ENCODE measurements around the gene PADI1. TPM values are rescaled to one million over a fixed set of nuclear protein-coding genes. Genes with fewer than 3 reads are reported as not detected.
A peak's percentile ranks its signal among the peaks of the same experiment; 100 is the strongest.

PADI1 gene
- total RNA-seq, 1 experiment from 2014 or later = 0.37 TPM

- Histone ChIP-seq H3K4me3 (replicated peaks in 1 of 2; ENCODE audit: low read depth in 1 of 2, low read length in 2 of 2) (no peak overlapping the region), H3K9me3 (ENCODE audit: control insufficient read depth in 1 of 2, insufficient read depth in 1 of 2, low read depth in 1 of 2, low read length in 2 of 2) (no peaks in the 10 kb centered on the region), H3K9me2 (ENCODE audit: insufficient read depth) (no peaks in the 10 kb centered on the region), H3K4me1 (ENCODE audit: control insufficient read depth in 1 of 2, insufficient read depth in 2 of 2, low read length in 2 of 2) (peaks cover 0 to 4% of the 10 kb centered on the region in 2 experiments; a peak in 1 of 4 replicates), H3K36me3 (ENCODE audit: control insufficient read depth in 1 of 2, insufficient read depth in 2 of 2, low read length in 2 of 2) (no peaks in the 10 kb centered on the region), H3K9ac (ENCODE audit: low read length) (no peak overlapping the region), H2AFZ (ENCODE audit: low read depth, low read length, poor library complexity, severe bottlenecking) (peak overlapping the region; percentile 3), H3K79me2 (ENCODE audit: insufficient read depth, low read length) (no peaks in the 10 kb centered on the region), H3K27me3 (ENCODE audit: insufficient read depth, low read length) (no peaks in the 10 kb centered on the region), H3K27ac (ENCODE audit: low read depth, low read length) (no peak overlapping the region), H3K4me2 (ENCODE audit: low read length) (no peak overlapping the region), H4K20me1 (ENCODE audit: insufficient read depth) (no peaks in the 10 kb centered on the region)
- DNase-seq (ENCODE audit: low read depth, low spot score) = no peak
- intact Hi-C loops (cut with micrococcal nuclease) = no loop called here
- TF ChIP-seq EZH2phosphoT487 (IDR thresholded peaks at IDR 0.05; ENCODE audit: borderline replicate concordance) = no peak
- no peak for TF ChIP-seq ZFX (IDR thresholded peaks at IDR 0.05)
- TF ChIP-seq CTCF (IDR thresholded peaks at IDR 0.05 in 2 of 3, conservative IDR thresholded peaks at IDR 0.05 in 1 of 3; ENCODE audit: borderline replicate concordance in 1 of 3, insufficient read depth in 1 of 3, low read depth in 2 of 3, low read length in 2 of 3) = no peak
- no peak for TF ChIP-seq JUND (IDR thresholded peaks at IDR 0.05)
- no peak for TF ChIP-seq MAX (IDR thresholded peaks at IDR 0.05)
- TF ChIP-seq POLR2AphosphoS5 (IDR thresholded peaks at IDR 0.05; ENCODE audit: low read depth, low read length) = no peak
- TF ChIP-seq SIN3A (IDR thresholded peaks at IDR 0.05; ENCODE audit: low read depth) = no peak
- TF ChIP-seq ATF3 (IDR thresholded peaks at IDR 0.05) = no peak
- TF ChIP-seq FOSL1 (IDR thresholded peaks at IDR 0.05; ENCODE audit: low read depth) = no peak
- no peak for TF ChIP-seq ZNF274 (IDR thresholded peaks at IDR 0.05; ENCODE audit: low read depth, low read length)
- no peak for TF ChIP-seq CEBPB (IDR thresholded peaks at IDR 0.05; ENCODE audit: low read depth)
- no peak for TF ChIP-seq ELF1 (IDR thresholded peaks at IDR 0.05; ENCODE audit: borderline replicate concordance, low read depth)
- no peak for TF ChIP-seq POLR2A (IDR thresholded peaks at IDR 0.05; ENCODE audit: borderline replicate concordance, extremely low read depth, insufficient read depth, insufficient read length)
- no peak for TF ChIP-seq CBX3 (IDR thresholded peaks at IDR 0.05; ENCODE audit: low read depth)
- TF ChIP-seq EGR1 (IDR thresholded peaks at IDR 0.05; ENCODE audit: low read depth) = no peak
- TF ChIP-seq YY1 (IDR thresholded peaks at IDR 0.05; ENCODE audit: extremely low read depth, insufficient replicate concordance, low read depth, low read length) = no peak
- no peak for TF ChIP-seq ZBTB33 (IDR thresholded peaks at IDR 0.05; ENCODE audit: extremely low read depth, insufficient replicate concordance, low read length)
- TF ChIP-seq EZH2 (IDR thresholded peaks at IDR 0.05) = no peak
- TF ChIP-seq RAD21 (IDR thresholded peaks at IDR 0.05; ENCODE audit: low read depth) = no peak
- ATAC-seq = no peak
- CTCF ChIA-PET = no interaction called here
- POLR2A ChIA-PET = no interaction called here
- no TSS peak for BruUV-seq (replicated peaks)
- RAD21 ChIA-PET (ENCODE audit: low non-redundant PET in 1 of 2, low total read pairs in 2 of 2, uncharacterized antibody in 2 of 2, unreplicated experiment in 2 of 2) = no interaction called here
Observed at GRCh38 chr1:17177651-17178050, 27.3 kb upstream of the PADI1 start.
